GM13977 (cell line): ENCODE data around the gene RRBP1.

ENCODE experiments used
- DNase-seq: peaks from one replicate; pipeline ENCODE4 v3.0.0; 2012; ENCODE audit warnings: low spot score
- in situ Hi-C: fragments of 300-500 bp; cut with MboI; formaldehyde crosslinking; loops from one replicate; pipeline ENCODE4 v1.12.0; 2022; ENCODE audit warnings: low sequenced_read_pairs, low pct_unique_long_range_greater_than_20kb, mixed read lengths, inconsistent platforms; ENCODE audit not compliant: unreplicated experiment
- TF ChIP-seq, protein P1 (sequence below): IDR thresholded peaks from 2 replicates; pipeline ENCODE4 v1.5.1; 2012; ENCODE audit warnings: mild to moderate bottlenecking, control low read depth; ENCODE audit not compliant: insufficient read depth; ENCODE audit errors: extremely low read depth, missing control alignments

RRBP1 gene

DNA sequence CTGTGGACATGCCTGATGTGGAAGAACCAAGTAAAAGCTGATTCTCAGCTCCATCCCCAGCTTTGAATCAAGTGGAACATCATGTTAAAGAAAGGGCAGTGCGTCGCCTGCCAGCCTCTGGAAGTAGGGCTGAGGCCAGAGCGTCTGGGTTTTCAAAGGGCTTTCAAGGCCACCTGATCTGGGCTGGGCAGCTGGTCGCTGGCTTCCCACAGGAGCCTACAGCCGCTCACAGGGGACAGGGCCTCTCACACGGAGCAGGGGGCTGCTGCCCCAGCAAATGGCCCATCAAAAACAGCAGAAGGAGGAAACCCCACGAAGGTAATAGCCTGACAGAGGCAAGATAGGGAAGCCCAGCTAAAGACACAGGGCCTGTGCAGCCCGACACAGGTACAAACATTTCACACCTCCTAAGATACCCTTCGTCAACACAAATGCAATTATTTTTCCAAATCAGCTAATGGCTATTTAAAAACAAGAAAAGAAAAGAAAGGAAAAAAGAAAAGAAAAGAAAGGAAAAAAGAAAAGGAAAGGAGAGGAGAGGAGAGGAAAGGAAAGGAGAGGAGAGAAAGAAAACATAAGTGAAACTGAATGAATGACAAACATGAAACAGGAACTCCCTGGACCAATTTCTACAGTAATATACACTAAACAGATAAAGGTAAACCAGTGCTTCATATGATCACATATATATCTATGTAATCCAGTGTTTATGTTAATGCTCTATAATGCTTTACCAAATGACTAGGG is 24.8 kb downstream of the RRBP1 start:
- TF ChIP-seq, protein P1, sequence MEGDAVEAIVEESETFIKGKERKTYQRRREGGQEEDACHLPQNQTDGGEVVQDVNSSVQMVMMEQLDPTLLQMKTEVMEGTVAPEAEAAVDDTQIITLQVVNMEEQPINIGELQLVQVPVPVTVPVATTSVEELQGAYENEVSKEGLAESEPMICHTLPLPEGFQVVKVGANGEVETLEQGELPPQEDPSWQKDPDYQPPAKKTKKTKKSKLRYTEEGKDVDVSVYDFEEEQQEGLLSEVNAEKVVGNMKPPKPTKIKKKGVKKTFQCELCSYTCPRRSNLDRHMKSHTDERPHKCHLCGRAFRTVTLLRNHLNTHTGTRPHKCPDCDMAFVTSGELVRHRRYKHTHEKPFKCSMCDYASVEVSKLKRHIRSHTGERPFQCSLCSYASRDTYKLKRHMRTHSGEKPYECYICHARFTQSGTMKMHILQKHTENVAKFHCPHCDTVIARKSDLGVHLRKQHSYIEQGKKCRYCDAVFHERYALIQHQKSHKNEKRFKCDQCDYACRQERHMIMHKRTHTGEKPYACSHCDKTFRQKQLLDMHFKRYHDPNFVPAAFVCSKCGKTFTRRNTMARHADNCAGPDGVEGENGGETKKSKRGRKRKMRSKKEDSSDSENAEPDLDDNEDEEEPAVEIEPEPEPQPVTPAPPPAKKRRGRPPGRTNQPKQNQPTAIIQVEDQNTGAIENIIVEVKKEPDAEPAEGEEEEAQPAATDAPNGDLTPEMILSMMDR, result no peak
- in situ Hi-C loops, result no loop called here
- DNase-seq, result no peak

DNA sequence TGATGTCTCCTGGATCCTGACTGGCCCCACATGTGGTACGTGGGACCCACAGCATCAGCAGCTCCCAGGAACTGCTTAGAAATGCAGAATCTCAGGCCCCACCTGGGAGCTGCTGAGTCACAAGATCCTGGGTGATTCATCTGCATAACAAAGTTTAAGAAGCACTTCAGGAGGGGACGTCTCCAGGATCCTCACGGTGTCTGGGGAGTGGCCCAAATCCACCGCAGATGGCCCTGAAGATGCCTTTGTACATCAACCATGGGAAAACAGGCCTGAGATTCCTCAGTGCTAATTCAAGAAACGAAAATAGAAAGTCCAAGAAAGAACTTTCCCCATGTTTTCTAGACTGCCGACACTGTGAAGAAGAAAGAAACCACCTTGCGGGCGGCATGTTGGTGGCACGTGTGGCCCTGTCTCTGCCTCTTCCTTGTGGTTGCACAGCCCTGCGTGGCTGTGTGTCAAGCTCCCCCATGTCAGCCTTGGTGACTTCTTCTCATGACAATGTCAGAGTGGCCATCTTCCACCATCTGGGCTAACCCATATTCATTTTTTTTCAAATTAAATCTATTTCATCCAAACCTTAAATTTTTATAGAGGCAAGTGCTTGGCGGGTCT is 26.1 kb downstream of the RRBP1 start:
- no peak for DNase-seq
- TF ChIP-seq, protein P1, result no peak
- in situ Hi-C loops, result no loop called here

DNA sequence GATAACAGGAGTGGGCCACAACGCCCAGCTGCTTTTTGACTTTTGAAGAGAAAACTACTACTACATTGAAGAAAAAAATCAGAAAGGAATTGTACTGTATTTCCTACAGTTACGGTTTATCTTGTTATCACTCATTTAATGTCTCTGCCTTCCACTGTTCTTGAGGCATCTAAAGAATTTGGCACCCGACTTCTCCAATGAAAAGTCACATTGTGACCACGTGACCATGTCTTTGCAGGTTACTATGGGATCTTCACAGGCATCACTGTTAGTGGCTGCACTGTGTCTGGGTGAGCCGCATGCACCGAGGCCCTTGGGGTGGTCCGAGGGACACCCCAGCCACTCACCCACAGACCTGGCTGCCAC is 26.8 kb downstream of the RRBP1 start:
- in situ Hi-C loops, result no loop called here

DNA sequence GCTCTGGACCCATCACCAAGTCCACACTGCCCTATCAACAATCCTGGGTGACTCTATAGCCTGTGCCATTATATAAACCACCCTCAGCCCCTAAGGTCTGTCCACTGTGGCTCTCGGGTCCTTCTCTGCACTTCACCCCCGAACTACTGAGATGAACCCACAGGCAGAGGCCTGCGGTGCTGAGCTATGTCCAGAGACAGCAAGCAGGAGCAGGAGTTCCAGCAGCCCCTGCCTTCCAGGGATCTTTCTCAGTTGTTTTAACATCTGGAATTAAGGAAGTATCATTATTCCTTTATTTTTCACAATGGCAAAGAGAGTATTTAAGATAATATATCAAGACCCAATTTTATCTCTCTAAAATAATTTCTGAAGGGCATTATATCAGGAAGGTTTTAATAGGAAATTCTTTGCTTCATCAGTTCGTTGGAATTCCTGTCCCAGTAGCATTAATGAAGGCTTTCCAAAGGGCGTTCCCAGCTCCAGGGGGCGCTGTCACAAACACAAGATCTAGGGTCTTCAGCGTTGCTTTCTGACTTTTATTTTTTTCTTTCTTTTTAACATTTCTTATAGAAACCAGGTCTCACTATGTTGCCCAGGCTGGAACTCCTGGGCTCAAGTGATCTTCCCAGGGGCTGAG is 27.3 kb downstream of the RRBP1 start:
- TF ChIP-seq, protein P1, result peak; percentile 42
- DNase-seq, result peak; percentile 12
- in situ Hi-C loops, result no loop called here

More for the DNA sequence above, 26.8 kb downstream of the RRBP1 start:
- DNase-seq, result no peak
- TF ChIP-seq, protein P1, result no peak

DNA sequence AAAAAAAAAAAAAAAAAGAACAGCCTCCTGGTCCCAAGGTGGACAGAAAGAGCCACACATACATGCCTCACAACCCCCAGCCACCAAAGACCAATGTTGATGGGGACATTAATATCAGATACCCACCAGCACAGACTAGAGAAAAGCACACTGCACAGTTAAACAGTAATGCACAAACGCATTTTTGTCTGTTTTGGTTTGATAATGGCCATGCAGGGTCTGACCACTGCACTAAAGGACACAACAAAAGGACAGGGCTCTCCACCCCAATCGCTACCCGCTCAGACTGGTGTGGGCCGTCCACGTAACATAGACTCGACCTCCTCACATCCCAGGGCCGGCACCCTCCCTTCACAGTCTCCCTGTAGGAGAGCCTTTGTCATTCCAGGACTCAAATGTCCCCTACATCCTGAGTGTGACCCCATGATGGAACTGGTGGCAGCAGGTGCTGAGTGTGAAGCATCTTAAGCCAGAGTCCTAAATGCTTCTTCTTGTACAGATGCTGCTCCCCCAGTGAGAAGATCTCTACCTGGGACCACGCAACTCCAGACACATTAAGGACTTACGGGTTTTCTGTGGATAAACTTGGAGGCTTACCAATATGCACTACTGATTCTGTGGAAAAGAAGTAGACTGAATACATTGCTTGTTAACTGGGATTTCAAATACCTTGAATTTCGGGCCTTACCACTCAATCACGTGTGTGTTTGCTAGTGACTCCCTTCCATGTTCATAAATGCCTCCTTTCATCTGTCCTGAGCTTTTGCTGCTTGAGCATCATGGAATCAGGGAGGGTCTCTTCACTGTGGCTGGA is 28.0 kb downstream of the RRBP1 start:
- DNase-seq, result no peak
- TF ChIP-seq, protein P1, result no peak
- in situ Hi-C loops, result no loop called here

DNA sequence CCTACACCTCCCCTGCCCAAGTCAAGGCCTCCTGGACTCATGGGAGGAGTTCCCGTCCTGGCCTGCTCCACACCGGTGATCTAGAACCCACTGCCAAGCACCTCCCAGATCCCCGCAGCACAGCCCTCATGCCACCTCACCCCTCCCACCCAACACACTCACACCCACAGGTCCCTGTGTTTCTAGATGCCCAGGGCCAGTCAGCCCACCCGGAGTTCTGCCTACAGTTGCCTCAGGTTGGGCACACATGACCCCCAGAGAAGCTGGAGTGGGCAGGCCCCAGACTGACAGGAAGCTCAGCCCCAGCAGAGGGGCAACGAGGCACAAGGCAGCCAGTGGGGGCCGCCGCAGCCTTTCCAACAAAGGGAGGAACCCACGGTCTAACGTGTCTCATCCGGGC is 29.6 kb downstream of the RRBP1 start:
- DNase-seq, result no peak
- TF ChIP-seq, protein P1, result no peak
- in situ Hi-C loops, result no loop called here
